NCI-H187 treated with DMSO at 0.1 percent for 48 hours (cell line): ENCODE results near the gene THSD7B.

Source experiments
- DNase-seq: peaks from one replicate; lab custom pipeline; 2025; lab: John Stamatoyannopoulos, UW

Gene THSD7B

DNA sequence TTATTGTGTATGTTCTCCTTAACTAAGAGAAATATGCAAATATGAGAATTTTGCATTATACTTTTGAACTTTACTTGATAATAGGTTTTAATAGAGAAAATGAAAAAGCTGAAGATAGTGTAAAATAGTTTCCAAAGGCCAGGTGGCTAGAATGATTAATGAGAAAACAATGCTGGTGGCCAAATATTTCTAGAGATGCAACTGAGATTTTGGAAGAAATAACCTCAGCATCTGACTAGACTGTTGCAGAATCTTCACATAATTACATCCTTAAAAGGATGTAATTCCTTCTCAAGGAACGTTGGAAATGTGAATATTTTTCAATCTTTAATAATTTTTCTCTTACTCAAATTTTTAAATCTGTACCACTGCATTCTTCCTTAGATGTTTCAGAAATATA lies 434.4 kb downstream of the THSD7B start:
- DNase-seq: no peak

- DNase-seq: no peak
Observed at GRCh38 chr2:137202318-137202717, 437.0 kb downstream of the THSD7B start.

DNA sequence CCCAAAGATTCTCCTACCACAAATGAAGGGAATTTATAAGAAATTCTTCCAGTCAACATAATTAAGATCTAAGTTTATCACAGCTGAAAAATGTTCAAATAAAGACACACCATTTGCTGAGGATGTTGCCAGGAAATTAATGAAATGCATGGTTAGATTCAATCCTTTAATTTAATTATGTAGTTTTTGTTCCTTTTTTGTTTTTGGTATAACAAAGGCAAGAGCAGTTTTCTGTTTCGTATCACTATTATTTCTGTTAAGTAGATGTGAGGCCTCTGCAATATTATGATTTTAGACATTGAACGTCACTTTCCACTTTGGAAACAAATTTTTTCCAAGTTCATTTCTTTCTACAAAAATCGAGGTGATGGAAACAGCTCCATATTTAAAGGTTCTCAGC lies 440.0 kb downstream of the THSD7B start:
- DNase-seq: no peak

DNA sequence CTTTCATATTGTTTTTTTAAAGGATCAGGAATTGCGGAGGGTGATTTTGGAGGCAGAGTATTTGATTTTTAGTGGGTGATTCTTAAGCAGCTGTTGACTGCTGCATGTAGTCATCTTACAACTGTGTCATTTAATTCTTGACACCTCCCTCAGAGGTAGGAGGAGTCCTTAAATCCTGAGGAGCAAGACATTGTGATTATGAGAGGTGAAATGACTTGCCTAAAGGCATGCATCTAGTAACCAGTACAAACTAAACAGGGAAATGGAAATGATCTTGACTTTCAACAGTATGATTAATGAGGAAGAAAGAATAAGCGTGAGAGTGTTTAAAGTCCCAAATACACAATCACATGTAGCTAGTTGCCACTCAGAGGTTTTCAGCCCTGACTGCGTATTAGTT lies 440.7 kb downstream of the THSD7B start:
- DNase-seq: no peak

- DNase-seq: no peak
Observed at GRCh38 chr2:137207030-137207429, 441.7 kb downstream of the THSD7B start.

- DNase-seq: no peak
Observed at GRCh38 chr2:137208431-137208891, 443.1 kb downstream of the THSD7B start.

DNA sequence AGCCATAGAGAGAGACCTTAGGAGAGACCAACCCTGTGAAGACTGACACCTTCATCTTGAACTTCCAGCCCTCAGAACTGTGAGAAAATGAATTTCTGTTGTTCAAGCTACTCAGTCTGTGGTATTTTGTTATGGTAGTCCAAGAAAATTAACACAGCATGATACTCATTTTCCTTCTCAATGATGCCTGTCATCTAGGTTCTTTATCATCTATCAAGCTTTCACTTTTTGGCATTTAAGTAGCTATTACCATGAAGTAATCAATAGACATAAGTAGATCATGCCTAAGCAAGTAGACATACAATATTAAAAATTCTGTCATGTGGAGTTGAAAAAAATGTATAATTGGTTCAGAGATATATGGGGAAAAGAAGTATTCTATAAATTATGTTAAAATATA lies 444.7 kb downstream of the THSD7B start:
- no peak for DNase-seq

- DNase-seq: no peak
Observed at GRCh38 chr2:137211761-137212160, 446.4 kb downstream of the THSD7B start.

- no peak for DNase-seq
Observed at GRCh38 chr2:137220438-137220993, 455.2 kb downstream of the THSD7B start.

- DNase-seq: no peak
Observed at GRCh38 chr2:137221797-137222492, 456.6 kb downstream of the THSD7B start.

DNA sequence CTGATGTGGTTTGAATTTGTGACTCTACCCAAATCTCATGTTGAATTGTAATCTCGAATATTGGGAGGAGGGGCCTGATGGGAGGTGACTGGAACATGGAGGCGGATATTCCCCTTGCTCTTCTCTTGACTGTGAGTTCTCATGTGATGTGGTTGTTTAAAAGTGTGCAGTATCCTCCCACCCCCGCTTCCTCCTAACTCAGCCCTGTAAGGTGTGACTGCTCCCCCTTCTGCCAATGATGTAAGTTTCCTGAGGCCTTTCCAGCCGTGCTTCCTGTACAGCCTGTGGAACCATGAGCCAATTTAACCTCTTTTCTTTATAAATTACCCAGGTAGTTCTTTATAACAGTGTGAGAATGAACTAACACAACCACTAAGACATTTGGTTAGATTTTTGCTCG lies 458.4 kb downstream of the THSD7B start:
- DNase-seq: no peak

DNA sequence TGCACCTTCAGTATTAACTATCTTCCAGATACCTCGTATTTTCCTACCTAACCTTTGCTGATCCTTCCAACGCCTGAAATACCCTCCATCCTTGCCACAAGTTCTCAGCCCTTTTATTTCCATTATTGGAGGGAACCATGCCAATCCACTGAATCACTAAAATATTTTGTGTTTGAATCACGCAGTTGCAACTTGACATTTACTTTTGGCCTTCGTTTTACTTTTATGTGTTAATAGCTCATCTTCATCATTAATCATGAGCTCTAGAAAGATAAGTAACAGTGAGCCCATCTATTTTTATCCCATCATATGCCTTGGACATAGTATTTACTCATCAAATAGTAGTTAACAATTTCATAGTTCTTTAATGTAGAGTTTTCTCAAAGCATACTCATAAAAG lies 463.2 kb downstream of the THSD7B start:
- DNase-seq: no peak

DNA sequence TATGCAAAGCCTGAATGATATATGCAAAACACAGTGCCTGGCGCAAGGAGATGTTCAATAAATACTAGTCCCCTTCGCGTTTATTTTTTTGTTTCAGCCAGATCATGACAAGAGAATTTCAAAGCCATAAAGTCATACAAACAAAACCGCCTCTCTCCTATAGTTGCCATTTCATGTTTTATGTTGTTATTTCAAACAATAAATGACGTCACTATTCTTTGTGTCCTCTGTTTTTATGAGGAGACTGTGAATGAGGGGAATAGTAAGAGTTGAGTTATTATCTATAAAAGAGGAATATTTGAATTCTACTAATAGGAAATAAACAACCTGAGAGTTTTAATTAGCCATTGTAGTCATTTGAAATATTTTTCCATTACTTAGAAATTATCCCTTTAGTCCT lies 464.5 kb downstream of the THSD7B start:
- no peak for DNase-seq

DNA sequence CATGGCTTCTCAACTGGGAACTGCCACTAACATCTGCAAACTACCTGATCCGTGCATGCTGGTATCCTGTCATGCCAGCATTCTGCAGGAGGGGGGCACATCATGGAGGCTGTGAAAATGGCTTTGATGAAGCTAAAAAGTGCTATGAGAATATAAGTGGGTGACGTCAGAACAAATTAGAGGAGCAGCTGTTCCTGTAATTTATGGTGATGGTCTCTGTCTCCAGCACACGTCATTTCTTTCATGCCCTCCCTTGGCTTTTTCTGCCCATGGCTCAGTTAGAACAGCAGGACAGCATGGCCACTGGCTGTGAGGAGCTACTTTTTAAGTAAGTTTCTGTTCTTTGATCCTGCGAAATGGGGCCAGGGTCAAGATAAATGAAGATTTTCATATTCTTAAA lies 466.3 kb downstream of the THSD7B start:
- no peak for DNase-seq

DNA sequence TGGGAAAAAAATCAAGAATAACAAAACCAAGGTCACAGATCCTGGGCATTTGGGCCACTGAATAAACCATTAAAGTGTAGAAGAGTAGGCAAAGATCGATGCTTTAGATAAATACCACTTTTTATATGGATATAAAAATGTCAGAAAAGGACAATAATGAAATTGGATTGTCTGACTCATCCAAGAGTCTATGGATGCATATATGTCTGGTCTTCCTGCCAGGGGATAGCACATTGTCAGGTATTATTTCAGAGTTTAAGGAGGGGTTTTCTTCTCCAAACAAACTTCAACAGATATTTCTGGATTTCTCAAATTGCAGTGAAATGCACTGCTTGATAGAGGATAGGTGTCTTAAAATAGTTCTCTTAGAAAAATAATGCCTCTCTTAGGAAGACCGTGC lies 466.7 kb downstream of the THSD7B start:
- DNase-seq: no peak

DNA sequence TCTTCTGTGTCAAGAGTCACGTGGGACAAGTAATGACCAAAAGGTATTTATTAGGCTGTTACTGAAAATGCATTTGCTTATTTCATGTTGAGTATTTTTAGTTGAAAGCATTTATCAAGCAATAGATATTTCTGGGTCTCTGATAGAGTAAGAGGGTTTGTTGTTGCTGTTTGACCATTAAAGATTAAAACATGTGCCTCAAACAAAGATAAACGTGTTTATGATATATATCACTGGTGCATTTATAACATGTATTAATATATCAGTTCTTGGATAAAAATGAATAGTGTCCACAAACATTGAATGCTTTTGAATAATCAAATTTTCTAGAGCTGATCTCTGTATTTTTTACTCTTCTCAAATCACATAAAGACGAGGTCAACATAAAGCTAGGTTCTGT lies 467.7 kb downstream of the THSD7B start:
- DNase-seq: no peak

GRCh38 chr2:137237055-137237454 lies 471.7 kb downstream of the THSD7B start:
- DNase-seq: no peak

DNA sequence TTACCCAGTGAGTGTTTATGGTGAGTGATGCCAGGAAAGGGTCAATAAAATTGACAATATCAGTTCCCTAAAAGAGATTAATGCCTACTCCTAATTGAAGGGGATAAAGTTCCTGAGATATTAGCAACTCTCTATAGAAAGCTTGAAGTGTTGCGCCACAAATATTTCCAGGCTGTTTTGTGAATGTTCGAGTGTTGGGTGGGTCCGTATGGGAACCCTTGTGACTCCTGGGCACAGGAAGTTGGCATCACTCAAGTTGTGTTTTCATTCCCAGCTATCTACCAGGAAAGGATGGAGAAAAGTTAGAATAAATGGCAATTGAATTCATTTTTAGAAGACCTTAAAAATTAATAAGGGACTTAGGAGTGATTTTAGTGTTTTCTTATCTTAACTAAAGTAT lies 472.7 kb downstream of the THSD7B start:
- no peak for DNase-seq

DNA sequence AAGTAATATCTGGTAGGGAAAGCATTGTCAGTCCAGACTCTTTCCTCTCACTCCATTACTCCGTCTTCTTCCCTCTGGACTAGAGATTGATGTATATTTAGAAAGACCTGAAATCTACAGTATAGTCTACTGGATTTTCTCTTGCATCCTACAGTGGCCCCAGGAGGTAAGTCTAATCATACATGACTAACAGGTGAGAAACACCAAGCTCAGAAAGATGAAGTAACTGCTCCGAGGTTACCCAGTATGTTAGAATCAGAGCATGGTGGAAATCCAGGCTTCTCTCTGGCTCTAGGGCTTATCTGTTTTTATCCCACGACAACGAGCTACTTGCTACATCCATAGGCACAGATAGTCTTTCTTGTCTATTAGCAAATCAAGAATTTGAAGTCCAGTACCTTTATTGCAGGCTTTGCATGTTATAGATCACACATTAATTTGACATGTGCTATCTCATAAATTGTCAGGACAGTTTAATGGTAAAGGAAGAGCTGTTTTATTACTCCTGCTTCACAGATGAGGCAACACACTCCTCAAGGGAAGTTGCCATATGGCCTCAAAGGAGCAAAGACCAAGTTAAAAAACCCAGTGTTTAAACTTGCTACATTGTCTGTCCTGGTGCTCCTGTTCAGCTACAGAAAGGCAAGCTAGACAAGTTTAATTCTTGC lies 484.3 kb downstream of the THSD7B start:
- DNase-seq: no peak

GRCh38 chr2:137250401-137250800 lies 485.1 kb downstream of the THSD7B start:
- no peak for DNase-seq

DNA sequence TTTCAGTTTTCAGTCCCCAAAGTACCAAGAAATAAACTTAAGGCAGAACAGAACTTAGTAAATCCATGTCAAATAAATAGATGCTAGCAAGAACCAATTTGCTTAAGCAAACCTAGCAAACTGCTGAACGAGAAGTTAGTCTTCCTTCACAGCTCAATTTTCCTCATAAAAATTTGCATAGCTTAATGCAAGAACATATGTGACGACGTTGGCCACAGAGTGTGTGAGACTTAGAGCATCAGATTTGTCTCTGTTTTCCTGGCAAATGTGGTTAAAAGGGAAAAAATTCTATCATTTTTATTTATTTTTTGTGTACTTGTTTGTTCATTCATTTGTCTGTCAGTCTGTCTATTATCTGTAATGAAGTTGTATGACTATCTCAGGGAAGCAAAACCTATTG lies 485.7 kb downstream of the THSD7B start:
- no peak for DNase-seq

DNA sequence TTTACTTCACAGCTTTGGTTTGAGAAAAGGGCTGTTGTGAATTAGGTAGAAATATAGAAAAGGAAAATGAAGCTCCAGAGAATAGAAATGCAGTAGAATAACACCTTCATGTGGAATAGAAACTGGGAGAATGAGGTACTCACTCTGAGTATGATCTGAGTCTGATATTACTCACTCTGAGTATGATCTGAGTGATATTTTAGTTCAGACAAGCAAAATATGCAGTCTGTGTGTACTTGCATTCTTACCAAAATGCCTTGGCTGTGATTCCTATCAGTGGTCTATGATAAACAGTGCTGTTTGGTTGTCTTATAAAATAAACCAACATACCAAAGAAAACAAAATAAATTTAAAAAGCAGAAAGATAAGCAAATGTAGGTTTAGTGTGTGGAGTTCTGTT lies 487.6 kb downstream of the THSD7B start:
- DNase-seq: no peak

DNA sequence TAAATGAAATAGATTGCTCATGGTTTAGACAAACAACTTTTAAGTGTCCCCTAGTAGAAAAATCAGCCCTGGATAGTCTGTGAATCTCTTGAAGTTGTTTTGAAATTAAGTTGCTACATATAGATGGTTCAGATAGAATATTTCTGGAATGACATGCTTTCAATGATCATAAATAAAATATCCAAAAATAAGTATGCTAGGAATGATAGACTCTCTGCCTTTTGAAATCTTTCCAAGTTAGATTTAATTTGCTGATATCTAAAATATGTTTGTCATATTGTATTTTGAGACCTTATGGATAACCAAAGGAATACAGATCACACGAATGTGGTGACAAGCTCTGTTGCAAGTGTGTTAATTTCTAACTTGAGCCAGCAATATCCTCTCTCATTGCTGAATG lies 488.7 kb downstream of the THSD7B start:
- no peak for DNase-seq

- no peak for DNase-seq
Observed at GRCh38 chr2:137255345-137255744, 490.0 kb downstream of the THSD7B start.
